GM12801 (cell line): ENCODE measurements around the gene SMG9.

Source experiments
- CTCF ChIP-seq: IDR thresholded peaks from one replicate; pipeline ENCODE4 v1.5.1; 2011; ENCODE audit warnings: control low read depth; ENCODE audit not compliant: insufficient read length; ENCODE audit errors: extremely low read depth

Gene SMG9

GRCh38 chr19:43748205-43748594, 6.6 kb downstream of the SMG9 start:
- no peak for TF ChIP-seq CTCF

GRCh38 chr19:43747557-43748204, 7.1 kb downstream of the SMG9 start:
- TF ChIP-seq CTCF, result no peak

- TF ChIP-seq CTCF, result no peak
Measured at GRCh38 chr19:43743059-43743458, 11.7 kb downstream of the SMG9 start.

- TF ChIP-seq CTCF, result no peak
Measured at GRCh38 chr19:43741075-43741825, 13.5 kb downstream of the SMG9 start.

GRCh38 chr19:43739439-43740235, 15.1 kb downstream of the SMG9 start:
- TF ChIP-seq CTCF, result no peak

- no peak for TF ChIP-seq CTCF
Measured at GRCh38 chr19:43738780-43739211, 16.0 kb downstream of the SMG9 start.

GRCh38 chr19:43735957-43736356, 18.8 kb downstream of the SMG9 start:
- TF ChIP-seq CTCF, result no peak
